Measurements from ENCODE around the gene VWDE. TPM values are rescaled to one million over a fixed set of nuclear protein-coding genes. Genes with fewer than 3 reads are reported as not detected.

The VWDE gene
- total RNA-seq, 1 experiment from 2014 or later, result 9.7 TPM

- Histone ChIP-seq H3K27me3 (ENCODE audit: control insufficient read depth, insufficient read depth, low read length) (no peaks in the 10 kb centered on the region), H3K4me3 (ENCODE audit: insufficient read depth, low read depth, low read length) (no peak overlapping the region), H3K36me3 (replicated peaks; ENCODE audit: control insufficient read depth, insufficient read depth, low read length) (no peaks in the 10 kb centered on the region)
- no peak for DNase-seq
Observed at GRCh38 chr7:12299367-12299766, 104.3 kb downstream of the VWDE start.

GRCh38 chr7:12297283-12298108 is 106.2 kb downstream of the VWDE start:
- Histone ChIP-seq H3K36me3 (replicated peaks; ENCODE audit: control insufficient read depth, insufficient read depth, low read length) (no peaks in the 10 kb centered on the region), H3K4me3 (ENCODE audit: insufficient read depth, low read depth, low read length) (no peak overlapping the region), H3K27me3 (ENCODE audit: control insufficient read depth, insufficient read depth, low read length) (no peaks in the 10 kb centered on the region)
- no peak for DNase-seq

DNA sequence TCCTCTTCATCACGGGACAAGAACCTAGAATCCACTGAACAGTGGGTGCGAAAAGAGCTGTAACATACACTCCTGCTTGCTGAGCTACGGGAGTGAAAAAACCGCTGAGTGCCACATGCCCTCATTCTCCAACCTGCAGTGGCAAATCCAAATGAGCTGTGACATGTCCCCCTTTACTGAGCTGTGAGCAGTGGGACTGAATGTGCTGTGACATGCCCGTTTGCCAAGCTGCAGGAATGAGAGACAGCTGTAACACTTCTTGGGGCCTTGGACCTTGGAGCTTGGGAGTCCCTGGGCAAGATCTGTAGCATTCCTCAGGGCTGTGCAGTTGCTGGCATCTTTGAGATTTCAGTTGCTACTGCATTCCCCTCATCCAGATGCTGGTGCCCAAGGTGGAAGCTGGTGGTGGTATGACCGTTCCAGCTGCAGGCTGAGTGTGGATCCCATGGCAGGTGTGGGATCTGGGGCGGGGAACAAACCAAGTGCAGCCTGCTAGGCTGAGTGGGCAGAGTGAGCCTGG is 107.6 kb downstream of the VWDE start:
- Histone ChIP-seq H3K4me3 (ENCODE audit: insufficient read depth, low read depth, low read length) (no peak overlapping the region), H3K36me3 (replicated peaks; ENCODE audit: control insufficient read depth, insufficient read depth, low read length) (no peaks in the 10 kb centered on the region), H3K27me3 (ENCODE audit: control insufficient read depth, insufficient read depth, low read length) (no peaks in the 10 kb centered on the region)
- no peak for DNase-seq

DNA sequence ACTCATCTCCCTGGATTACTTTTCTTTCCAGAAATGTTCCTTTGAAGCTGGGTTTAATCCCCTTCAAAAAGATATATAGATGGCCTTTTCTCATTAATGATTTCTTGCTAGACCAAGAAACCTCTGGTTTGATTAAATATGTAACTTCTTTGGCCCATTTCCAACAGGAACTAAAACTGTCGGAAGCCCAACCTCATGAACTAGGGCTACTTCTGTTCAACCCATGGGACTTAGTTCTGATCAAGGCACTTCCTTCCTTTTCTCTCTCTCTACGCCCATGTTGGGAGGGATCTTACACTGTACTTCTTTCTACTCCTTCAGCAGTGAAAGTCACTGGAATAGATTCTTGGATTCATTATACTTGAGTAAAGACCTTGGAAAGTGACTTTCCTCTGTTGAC is 109.0 kb downstream of the VWDE start:
- no peak for DNase-seq
- no peaks in the 10 kb centered on the region for H3K36me3 ChIP-seq (replicated peaks; ENCODE audit: control insufficient read depth, insufficient read depth, low read length)

GRCh38 chr7:12291870-12292269 is 111.8 kb downstream of the VWDE start:
- Histone ChIP-seq H3K4me3 (ENCODE audit: insufficient read depth, low read depth, low read length) (no peak overlapping the region), H3K36me3 (replicated peaks; ENCODE audit: control insufficient read depth, insufficient read depth, low read length) (no peaks in the 10 kb centered on the region), H3K27me3 (ENCODE audit: control insufficient read depth, insufficient read depth, low read length) (no peaks in the 10 kb centered on the region)
- no peak for DNase-seq

More for the DNA sequence above, 109.0 kb downstream of the VWDE start:
- Histone ChIP-seq H3K4me3 (ENCODE audit: insufficient read depth, low read depth, low read length) (no peak overlapping the region), H3K27me3 (ENCODE audit: control insufficient read depth, insufficient read depth, low read length) (no peaks in the 10 kb centered on the region)

- Histone ChIP-seq H3K27me3 (ENCODE audit: control insufficient read depth, insufficient read depth, low read length) (no peaks in the 10 kb centered on the region), H3K36me3 (replicated peaks; ENCODE audit: control insufficient read depth, insufficient read depth, low read length) (no peaks in the 10 kb centered on the region), H3K4me3 (ENCODE audit: insufficient read depth, low read depth, low read length) (no peak overlapping the region)
- DNase-seq, result no peak
Observed at GRCh38 chr7:12290761-12291160, 112.9 kb downstream of the VWDE start.

DNA sequence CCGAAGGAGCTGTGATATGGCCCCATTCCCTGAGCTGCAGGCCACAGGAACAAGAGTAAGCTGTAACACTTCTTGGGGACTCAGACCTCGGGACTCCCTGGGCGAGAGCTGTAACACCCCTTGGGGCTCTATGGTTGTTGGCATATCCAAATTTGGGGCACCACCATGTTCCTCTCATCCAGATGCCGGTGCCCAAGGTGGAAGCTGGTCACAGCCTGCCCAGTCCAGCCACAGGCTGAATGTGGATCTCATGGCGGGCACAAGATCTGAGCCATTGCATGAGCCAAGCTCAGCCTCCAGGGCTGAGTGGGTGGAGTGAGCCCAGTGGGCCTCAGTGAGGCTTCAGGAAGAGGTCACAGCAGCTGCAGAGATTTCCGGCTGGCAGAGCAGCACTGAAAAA is 113.7 kb downstream of the VWDE start:
- no peaks in the 10 kb centered on the region for H3K27me3 ChIP-seq (ENCODE audit: control insufficient read depth, insufficient read depth, low read length)
- no peaks in the 10 kb centered on the region for H3K36me3 ChIP-seq (replicated peaks; ENCODE audit: control insufficient read depth, insufficient read depth, low read length)
- no peak overlapping the region for H3K4me3 ChIP-seq (ENCODE audit: insufficient read depth, low read depth, low read length)
- DNase-seq, result no peak

DNA sequence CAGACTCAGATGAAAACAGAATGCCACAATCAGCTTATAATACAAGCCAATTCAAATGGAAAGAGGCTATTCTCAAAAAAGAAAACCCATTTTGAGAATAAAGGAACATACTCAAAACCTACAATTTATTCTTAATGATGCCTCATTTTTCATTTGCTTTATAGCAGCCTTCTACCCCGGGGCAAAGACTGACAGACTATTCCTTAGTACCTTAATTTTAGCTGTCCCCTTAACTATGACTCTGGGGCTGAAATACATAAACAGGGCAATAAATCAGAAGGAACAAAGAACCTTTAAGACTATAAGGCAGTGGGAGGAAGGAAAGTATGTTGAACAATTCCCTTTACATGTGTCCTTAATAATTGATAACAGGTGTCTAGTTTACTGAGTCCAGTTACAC is 115.8 kb downstream of the VWDE start:
- H3K27me3 ChIP-seq (ENCODE audit: control insufficient read depth, insufficient read depth, low read length), result no peaks in the 10 kb centered on the region
- no peak overlapping the region for H3K4me3 ChIP-seq (ENCODE audit: insufficient read depth, low read depth, low read length)
- DNase-seq, result no peak
- H3K36me3 ChIP-seq (replicated peaks; ENCODE audit: control insufficient read depth, insufficient read depth, low read length), result no peaks in the 10 kb centered on the region

GRCh38 chr7:12281038-12281437 is 122.6 kb downstream of the VWDE start:
- no peak for DNase-seq
- Histone ChIP-seq H3K27me3 (ENCODE audit: control insufficient read depth, insufficient read depth, low read length) (no peaks in the 10 kb centered on the region), H3K4me3 (ENCODE audit: insufficient read depth, low read depth, low read length) (no peak overlapping the region), H3K36me3 (replicated peaks; ENCODE audit: control insufficient read depth, insufficient read depth, low read length) (no peaks in the 10 kb centered on the region)

Other genes starting within 250 kb of the VWDE start
- gene TMEM106B, start 192.6 kb downstream of the VWDE start, total RNA-seq (2014; rRNA removed; shearing (Covaris generic)), result 26.6 and 37.5 TPM in 2 replicates
- not detected in 2 replicates for gene SCIN, start 166.9 kb upstream of the VWDE start, total RNA-seq (2014; rRNA removed; shearing (Covaris generic))

Measured in H7 (cell line).